Endodermal cell (in vitro differentiated cells): ENCODE measurements around the gene DHX34. TPM values are rescaled to one million over a fixed set of nuclear protein-coding genes. Genes with fewer than 3 reads are reported as not detected.
A peak's percentile ranks its signal among the peaks of the same experiment; 100 is the strongest.

Experiments used
- DNase-seq: peaks from one replicate; pipeline ENCODE4 v3.0.0-alpha.2; 2017
- H3K27ac ChIP-seq: 2 replicates; pipeline ENCODE4 v1.5.1; 2013; ENCODE audit warnings: mild to moderate bottlenecking, low read depth, low read length, moderate library complexity
- H3K27me3 ChIP-seq: 2 replicates; pipeline ENCODE4 v1.6.1; 2013; ENCODE audit warnings: mild to moderate bottlenecking, low read length, moderate library complexity; ENCODE audit not compliant: insufficient read depth, control insufficient read depth, poor library complexity, severe bottlenecking
- H3K36me3 ChIP-seq: 2 replicates; pipeline ENCODE4 v1.7.0; 2013; ENCODE audit warnings: mild to moderate bottlenecking, low read length, moderate library complexity; ENCODE audit not compliant: control insufficient read depth, insufficient read depth
- H3K4me1 ChIP-seq: one replicate; pipeline ENCODE4 v1.7.0; 2013; ENCODE audit warnings: low read length; ENCODE audit not compliant: control insufficient read depth, insufficient read depth
- H3K4me3 ChIP-seq: 2 replicates; pipeline ENCODE4 v1.5.1; 2013; ENCODE audit warnings: mild to moderate bottlenecking, low read length, moderate library complexity
- H3K9ac ChIP-seq: 2 replicates; pipeline ENCODE4 v1.6.1; 2013; ENCODE audit warnings: mild to moderate bottlenecking, low read length, moderate library complexity; ENCODE audit not compliant: poor library complexity, severe bottlenecking; ENCODE audit errors: extremely low read depth
- H3K9me3 ChIP-seq: 2 replicates; pipeline ENCODE4 v1.6.1; 2013; ENCODE audit warnings: mild to moderate bottlenecking, low read length, moderate library complexity; ENCODE audit not compliant: control insufficient read depth
- H3K27ac Mint-ChIP-seq: 2 replicates; pipeline ENCODE4 v1.8.0; 2020; ENCODE audit warnings: mixed read lengths
- H3K27me3 Mint-ChIP-seq: 2 replicates; pipeline ENCODE4 v1.8.0; 2021; ENCODE audit warnings: mild to moderate bottlenecking, mixed read lengths; ENCODE audit not compliant: insufficient read depth
- H3K36me3 Mint-ChIP-seq: 2 replicates; pipeline ENCODE4 v1.8.0; 2020; ENCODE audit warnings: low read depth, mixed read lengths
- H3K4me1 Mint-ChIP-seq: 2 replicates; pipeline ENCODE4 v1.8.0; 2020; ENCODE audit warnings: mixed read lengths
- H3K4me3 Mint-ChIP-seq: 2 replicates; pipeline ENCODE4 v1.8.0; 2020; ENCODE audit warnings: mild to moderate bottlenecking, moderate library complexity, mixed read lengths
- H3K9me3 Mint-ChIP-seq: 2 replicates; pipeline ENCODE4 v1.8.0; 2020; ENCODE audit warnings: mild to moderate bottlenecking, mixed read lengths
- WGBS, 2 experiments: methylation state at CpG; one replicate each; pipeline versions ENCODE4 v1.1.5 to v1.1.7; 2013; ENCODE audit warnings: missing lambda C conversion rate in 2 of 2, mixed read lengths in 1 of 2; ENCODE audit not compliant: insufficient coverage in 1 of 2, insufficient read length in 1 of 2; 5-methylcytosine and 5-hydroxymethylcytosine counted together
- total RNA-seq, 2 donors: library from RNA; stranded (reverse); fragmentation: NEBNext Ultra II Directional in 1 of 2; extraction: Animal tissue kit (Norgen Biotek cat#: 25700) in 1 of 2; gene quantifications; 2 replicates in 1 of 2; 3 replicates in 1 of 2; pipeline ENCODE4 v1.2.1, GENCODE V29; 2021
- TF ChIP-seq, protein P1 (sequence below): fragments of 200-600 bp; sonication (generic); conservative IDR thresholded peaks from 2 replicates; pipeline ENCODE4 v1.5.0; 2021; ENCODE audit warnings: antibody characterized with exemption, mild to moderate bottlenecking

The DHX34 gene
- total RNA-seq, 2 donors from 2014 or later = 36.9 to 43.9 TPM

DNA sequence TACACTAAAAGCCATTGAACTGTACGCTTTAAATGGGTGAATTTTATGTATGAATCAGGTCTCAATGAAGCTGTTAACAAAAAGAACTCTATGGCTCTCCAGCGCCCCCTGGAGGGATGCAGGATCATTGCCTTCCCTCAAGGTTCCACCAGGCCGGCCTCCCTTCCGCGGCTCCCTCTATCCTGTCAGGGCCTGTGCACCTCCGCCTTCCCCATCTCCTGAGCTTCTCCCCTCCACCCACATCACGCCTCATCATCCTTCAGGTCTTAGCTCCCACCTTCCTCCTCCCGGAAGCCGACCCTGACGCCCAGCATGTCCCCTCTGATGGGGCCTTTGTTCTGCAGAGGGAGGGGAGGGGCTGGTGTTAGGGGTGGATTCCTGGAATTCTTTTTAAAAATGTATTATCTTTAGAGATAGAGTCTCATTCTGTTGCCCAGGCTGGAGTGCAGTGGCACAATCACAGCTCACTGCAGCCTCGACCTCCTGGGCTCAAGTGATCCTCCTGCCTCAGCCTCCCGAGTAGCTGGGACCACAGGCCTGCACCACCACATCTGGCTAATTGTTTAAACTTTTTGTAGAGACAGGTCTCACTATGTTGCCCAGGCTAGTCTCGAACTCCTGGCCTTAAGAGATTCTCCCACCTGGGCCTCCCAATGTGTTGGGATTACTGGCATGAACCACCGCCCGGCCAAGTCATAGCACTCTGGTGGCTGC, 42.6 kb downstream of the DHX34 start:
- TF ChIP-seq, protein P1, sequence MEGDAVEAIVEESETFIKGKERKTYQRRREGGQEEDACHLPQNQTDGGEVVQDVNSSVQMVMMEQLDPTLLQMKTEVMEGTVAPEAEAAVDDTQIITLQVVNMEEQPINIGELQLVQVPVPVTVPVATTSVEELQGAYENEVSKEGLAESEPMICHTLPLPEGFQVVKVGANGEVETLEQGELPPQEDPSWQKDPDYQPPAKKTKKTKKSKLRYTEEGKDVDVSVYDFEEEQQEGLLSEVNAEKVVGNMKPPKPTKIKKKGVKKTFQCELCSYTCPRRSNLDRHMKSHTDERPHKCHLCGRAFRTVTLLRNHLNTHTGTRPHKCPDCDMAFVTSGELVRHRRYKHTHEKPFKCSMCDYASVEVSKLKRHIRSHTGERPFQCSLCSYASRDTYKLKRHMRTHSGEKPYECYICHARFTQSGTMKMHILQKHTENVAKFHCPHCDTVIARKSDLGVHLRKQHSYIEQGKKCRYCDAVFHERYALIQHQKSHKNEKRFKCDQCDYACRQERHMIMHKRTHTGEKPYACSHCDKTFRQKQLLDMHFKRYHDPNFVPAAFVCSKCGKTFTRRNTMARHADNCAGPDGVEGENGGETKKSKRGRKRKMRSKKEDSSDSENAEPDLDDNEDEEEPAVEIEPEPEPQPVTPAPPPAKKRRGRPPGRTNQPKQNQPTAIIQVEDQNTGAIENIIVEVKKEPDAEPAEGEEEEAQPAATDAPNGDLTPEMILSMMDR = peak; percentile 96
- H3K36me3 Mint-ChIP-seq = peaks cover 25% of the 10 kb centered on the region
- peak; percentile 98 for DNase-seq
- H3K9ac ChIP-seq = no peak overlapping the region
- no peaks in the 10 kb centered on the region for H3K27me3 ChIP-seq
- H3K27ac Mint-ChIP-seq = peak overlapping the region; percentile 82
- H3K4me1 ChIP-seq = no peaks in the 10 kb centered on the region
- no peak overlapping the region for H3K27ac ChIP-seq
- H3K9me3 Mint-ChIP-seq = peaks cover 33% of the 10 kb centered on the region
- WGBS, 2 experiments = 43 to 54% methylated on average over 9 to 13 of the region's 15 CpGs
- H3K4me3 ChIP-seq = peak overlapping the region; percentile 45
- no peaks in the 10 kb centered on the region for H3K36me3 ChIP-seq
- no peak overlapping the region for H3K4me3 Mint-ChIP-seq
- H3K9me3 ChIP-seq = no peaks in the 10 kb centered on the region
- no peaks in the 10 kb centered on the region for H3K27me3 Mint-ChIP-seq
- H3K4me1 Mint-ChIP-seq = peaks cover 31% of the 10 kb centered on the region

- Mint-ChIP-seq H3K36me3 (peaks cover 4% of the 10 kb centered on the region), H3K27ac (peak overlapping the region; percentile 94), H3K4me1 (peaks cover 46% of the 10 kb centered on the region), H3K4me3 (peak overlapping the region; percentile 45), H3K9me3 (peaks cover 7% of the 10 kb centered on the region), H3K27me3 (no peaks in the 10 kb centered on the region)
- Histone ChIP-seq H3K27me3 (no peaks in the 10 kb centered on the region), H3K9me3 (no peaks in the 10 kb centered on the region), H3K9ac (no peak overlapping the region), H3K4me1 (no peaks in the 10 kb centered on the region), H3K27ac (peak overlapping the region; percentile 1), H3K4me3 (no peak overlapping the region), H3K36me3 (no peaks in the 10 kb centered on the region)
- WGBS, 2 experiments = 51 to 74% methylated on average over 7 to 24 of the region's 24 CpGs
- TF ChIP-seq, protein P1 = no peak
- peak; percentile 89 for DNase-seq
Measured at GRCh38 chr19:47398707-47399597, 49.8 kb downstream of the DHX34 start.

DNA sequence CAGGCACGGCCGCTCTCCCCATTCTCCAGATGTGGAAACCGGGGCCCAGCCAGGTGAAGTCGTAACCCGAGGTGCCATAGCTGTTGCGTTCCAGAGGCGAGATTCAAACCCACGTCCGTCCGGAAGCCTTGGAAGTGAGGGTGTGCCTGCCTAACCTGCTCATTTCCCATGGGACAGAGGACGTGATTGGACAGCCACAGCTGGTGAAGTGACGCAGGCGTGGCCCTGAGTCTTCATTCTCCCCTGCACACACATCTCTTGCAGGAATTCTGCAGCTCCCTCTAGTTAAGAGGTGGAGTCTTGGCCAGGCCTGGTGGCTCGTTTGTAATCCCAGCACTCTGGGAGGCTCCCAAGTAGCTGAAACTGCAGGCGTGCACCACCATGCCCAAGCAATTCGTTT, 53.4 kb downstream of the DHX34 start:
- DNase-seq = peak; percentile 54
- TF ChIP-seq, protein P1 = no peak
- H3K9me3 ChIP-seq = no peaks in the 10 kb centered on the region
- H3K36me3 ChIP-seq = peaks cover 23% of the 10 kb centered on the region
- H3K27ac ChIP-seq = no peak overlapping the region
- Mint-ChIP-seq H3K4me3 (no peak overlapping the region), H3K27me3 (no peaks in the 10 kb centered on the region), H3K9me3 (no peaks in the 10 kb centered on the region), H3K4me1 (peaks cover 21% of the 10 kb centered on the region), H3K36me3 (peaks cover 21% of the 10 kb centered on the region), H3K27ac (no peak overlapping the region)
- no peaks in the 10 kb centered on the region for H3K27me3 ChIP-seq
- H3K4me3 ChIP-seq = no peak overlapping the region
- no peak overlapping the region for H3K9ac ChIP-seq
- 94 to 98% methylated on average over 12 to 16 of the region's 16 CpGs for WGBS, 2 experiments
- H3K4me1 ChIP-seq = no peaks in the 10 kb centered on the region
